ENCODE measurements around the gene ASB16.
A peak's percentile ranks its signal among the peaks of the same experiment; 100 is the strongest.

Gene ASB16

DNA sequence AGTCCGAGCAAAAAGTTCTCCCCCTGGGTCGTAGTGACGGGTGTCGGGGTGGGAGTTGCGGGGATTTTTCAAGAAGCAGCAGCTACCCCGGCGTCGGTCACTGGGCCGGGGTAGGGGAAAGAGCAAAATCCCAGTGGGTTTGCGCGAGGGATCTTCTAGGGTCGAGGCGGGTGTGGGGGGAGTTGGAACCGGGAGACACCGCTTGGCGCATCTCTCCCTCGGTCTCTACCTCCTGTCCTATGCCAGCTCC is 51.3 kb downstream of the ASB16 start:
- no peak for TF ChIP-seq TAF1 (IDR thresholded peaks at IDR 0.05; ENCODE audit: borderline replicate concordance, low read depth, low read length)
- DNase-seq (ENCODE audit: insufficient read length) (no peak), FAIRE-seq (no peak)

DNA sequence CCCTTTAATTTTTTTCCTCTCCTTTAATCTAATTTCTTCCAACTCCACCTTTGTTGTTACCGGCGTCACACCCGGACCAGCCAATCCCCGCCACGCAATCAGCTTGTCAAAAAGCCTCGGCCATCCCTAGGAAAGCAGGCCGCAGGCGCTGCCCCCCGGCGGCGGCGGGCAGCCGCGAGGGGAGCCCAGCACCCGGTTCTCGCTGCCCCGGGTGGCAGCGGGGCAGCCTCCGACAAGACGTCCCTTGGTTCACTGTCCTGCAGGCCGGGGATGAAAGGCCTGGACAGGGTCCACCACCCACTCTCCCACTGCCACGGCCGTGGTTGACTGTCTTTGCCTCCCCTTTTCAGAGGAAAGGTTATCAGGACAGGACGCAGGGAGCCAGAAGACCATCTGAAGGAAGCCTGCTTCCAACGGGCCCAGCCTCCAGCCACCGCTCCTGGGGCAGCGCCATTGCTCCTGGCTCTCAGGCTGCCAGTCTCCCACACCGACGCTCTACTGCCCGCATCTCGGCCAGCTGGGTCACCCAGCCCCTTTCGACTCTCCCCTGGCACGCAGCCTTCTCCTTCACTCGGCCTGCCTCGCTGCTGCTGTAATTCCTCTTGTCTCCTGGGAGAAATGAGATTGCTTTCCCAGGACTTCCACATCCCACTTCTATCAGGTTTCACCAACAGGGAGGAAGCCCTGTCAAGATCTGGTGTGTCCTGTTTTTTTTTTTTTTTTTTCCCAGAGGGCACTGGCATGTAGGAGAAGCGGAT is 51.8 kb downstream of the ASB16 start:
- peak; percentile 63 for DNase-seq (ENCODE audit: insufficient read length)
- FAIRE-seq = peak; percentile 72
- no peak for TF ChIP-seq POLR2A (IDR thresholded peaks at IDR 0.05; ENCODE audit: low read depth, low read length)
- TF ChIP-seq TAF1 (IDR thresholded peaks at IDR 0.05; ENCODE audit: borderline replicate concordance, low read depth, low read length) = no peak
- no peak for TF ChIP-seq POLR2AphosphoS5 (IDR thresholded peaks at IDR 0.05; ENCODE audit: low read depth, low read length)

DNA sequence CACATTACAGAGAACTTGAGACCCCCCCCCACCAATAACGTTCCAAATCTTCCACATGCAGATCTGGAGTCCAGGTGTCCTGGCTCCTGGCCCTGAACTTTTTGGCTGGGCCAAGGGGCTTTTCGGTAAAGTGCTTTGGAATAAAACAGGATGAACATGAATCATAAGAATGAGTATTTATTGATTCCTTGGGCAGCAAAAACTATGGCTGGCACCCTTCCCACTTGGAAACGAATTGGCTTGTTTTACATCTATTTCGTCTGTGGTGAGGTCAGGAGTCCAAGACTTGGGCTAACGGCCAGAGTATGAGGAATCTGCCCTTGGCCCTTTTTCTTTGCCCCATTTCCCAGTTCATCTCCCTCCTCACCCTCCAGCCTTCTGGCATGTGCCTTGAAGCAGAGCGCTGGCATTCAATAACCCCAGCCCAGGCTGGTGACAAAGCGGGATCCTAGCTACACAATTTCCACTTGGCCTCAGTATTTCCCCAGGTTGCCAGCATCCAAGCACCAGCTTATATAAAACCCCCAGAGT is 53.1 kb downstream of the ASB16 start:
- no peak for DNase-seq (ENCODE audit: insufficient read length)
- FAIRE-seq = no peak
- TF ChIP-seq TAF1 (IDR thresholded peaks at IDR 0.05; ENCODE audit: borderline replicate concordance, low read depth, low read length) = no peak
- TF ChIP-seq POLR2A (IDR thresholded peaks at IDR 0.05; ENCODE audit: low read depth, low read length) = no peak
- TF ChIP-seq POLR2AphosphoS5 (IDR thresholded peaks at IDR 0.05; ENCODE audit: low read depth, low read length) = no peak
